Uterus (tissue), 2 donors: ENCODE data around the gene UQCRC1.

Experiments
- CTCF ChIP-seq, 4 experiments: fragments of 200-600 bp in 2 of 4; fragments of 450-650 bp in 2 of 4; sonication (generic) in 2 of 4; IDR thresholded peaks; one replicate each; pipeline ENCODE4 v1.5.1; 2016 to 2019; ENCODE audit warnings: antibody characterized with exemption in 4 of 4, mild to moderate bottlenecking in 2 of 4, moderate library complexity in 1 of 4
- POLR2A ChIP-seq, 2 donors: fragments of 450-650 bp; IDR thresholded peaks; one replicate each; pipeline ENCODE4 v1.6.1; 2016; ENCODE audit warnings: antibody characterized with exemption in 2 of 2, mild to moderate bottlenecking in 1 of 2, moderate library complexity in 1 of 2

GRCh38 chr3:48631516-48632448 lies 22.3 kb upstream of the UQCRC1 start:
- TF ChIP-seq CTCF (IDR thresholded peaks at IDR 0.05) (no peak), POLR2A (IDR thresholded peaks at IDR 0.05) (no peak)
